HG03575 (cell line): Measurements from ENCODE around the gene NUMBL.

Source experiments
- ATAC-seq: cut with Tn5 transposase; IDR thresholded peaks from one replicate; pipeline ENCODE4 v1.9.1; 2021; ENCODE audit not compliant: unreplicated experiment, insufficient number of reproducible peaks, low FRiP score; ENCODE audit errors: extremely low read depth

NUMBL gene

GRCh38 chr19:40717325-40717879, 27.0 kb upstream of the NUMBL start:
- no peak for ATAC-seq

DNA sequence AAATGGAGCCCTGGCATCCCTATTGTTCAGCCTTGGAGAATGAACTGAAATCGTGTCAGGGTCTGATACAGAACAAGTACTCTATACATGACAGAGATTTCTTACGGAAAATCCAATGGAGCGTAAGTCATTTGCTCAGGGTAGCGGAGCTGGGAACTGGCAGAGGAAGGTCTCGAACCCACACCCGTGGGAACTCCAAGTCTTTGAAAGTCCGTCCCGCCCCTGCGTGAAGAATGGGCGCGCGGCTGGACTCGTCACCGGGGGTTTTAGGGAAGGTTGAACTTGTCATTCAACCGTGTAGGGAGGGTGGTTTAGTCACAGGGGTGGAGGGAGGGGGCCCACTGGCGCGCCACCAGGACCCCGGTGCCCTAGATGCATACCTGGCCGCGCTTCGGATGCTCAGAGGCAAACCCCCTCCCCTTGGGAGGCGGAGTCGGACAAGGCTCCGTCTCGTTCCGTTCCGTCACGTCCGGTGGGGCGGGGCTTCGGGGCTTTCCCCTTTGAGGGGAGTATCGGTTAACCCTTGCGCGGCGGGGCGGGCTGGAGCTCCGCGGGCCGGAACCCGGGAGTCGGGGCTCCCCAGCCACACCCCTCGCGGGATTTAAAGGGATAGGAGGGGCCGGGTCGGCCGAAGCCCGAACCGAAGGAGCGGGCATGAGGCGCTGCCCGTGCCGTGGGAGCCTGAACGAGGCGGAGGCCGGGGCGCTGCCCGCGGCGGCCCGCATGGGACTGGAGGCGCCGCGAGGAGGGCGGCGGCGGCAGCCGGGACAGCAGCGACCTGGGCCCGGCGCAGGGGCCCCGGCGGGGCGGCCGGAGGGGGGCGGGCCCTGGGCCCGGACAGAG, 26.3 kb upstream of the NUMBL start, which contains the start of the genes COQ8B and ITPKC:
COQ8B (minus strand) TSS at position 405 of the 843 bp plus-strand sequence. CDS start 2,254 bp downstream, outside the sequence.
ITPKC (plus strand) TSS at position 631 of the 843 bp plus-strand sequence; CDS start at position 655, 24 bp downstream.
- ATAC-seq, result peak; percentile 35

DNA sequence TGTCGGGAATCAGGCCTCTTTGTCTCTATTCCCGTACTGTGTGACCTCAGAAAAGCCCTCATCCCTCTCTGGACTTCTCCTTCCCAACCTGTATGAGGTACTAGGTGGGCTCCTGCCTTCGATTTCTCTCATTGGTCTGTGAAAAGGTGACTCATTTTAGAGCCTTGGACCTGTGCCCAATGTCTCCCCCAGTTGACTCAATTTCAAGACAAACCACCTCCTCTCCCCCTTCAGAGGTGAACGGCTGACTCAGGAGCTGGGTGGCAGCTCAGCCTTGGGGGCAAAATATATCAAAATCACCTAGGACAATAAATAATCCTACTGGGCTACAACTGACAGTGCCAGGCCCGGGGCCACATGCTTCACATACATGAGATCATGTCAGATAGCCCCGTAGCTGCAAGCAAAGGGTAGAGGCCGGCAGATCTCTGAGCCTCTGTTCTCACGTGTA, 25.6 kb upstream of the NUMBL start:
- ATAC-seq, result no peak

GRCh38 chr19:40714441-40715299, 24.2 kb upstream of the NUMBL start:
- ATAC-seq, result no peak

- no peak for ATAC-seq
These were observed 23.5 kb upstream of the NUMBL start for GRCh38 chr19:40713939-40714338.

GRCh38 chr19:40709817-40710216, 19.4 kb upstream of the NUMBL start:
- ATAC-seq, result no peak

GRCh38 chr19:40707615-40708014, 17.2 kb upstream of the NUMBL start:
- no peak for ATAC-seq

- ATAC-seq, result no peak
These were observed 15.6 kb upstream of the NUMBL start for GRCh38 chr19:40705950-40706619.

GRCh38 chr19:40705362-40705651, 14.9 kb upstream of the NUMBL start:
- no peak for ATAC-seq

GRCh38 chr19:40704491-40705361, 14.3 kb upstream of the NUMBL start:
- no peak for ATAC-seq

DNA sequence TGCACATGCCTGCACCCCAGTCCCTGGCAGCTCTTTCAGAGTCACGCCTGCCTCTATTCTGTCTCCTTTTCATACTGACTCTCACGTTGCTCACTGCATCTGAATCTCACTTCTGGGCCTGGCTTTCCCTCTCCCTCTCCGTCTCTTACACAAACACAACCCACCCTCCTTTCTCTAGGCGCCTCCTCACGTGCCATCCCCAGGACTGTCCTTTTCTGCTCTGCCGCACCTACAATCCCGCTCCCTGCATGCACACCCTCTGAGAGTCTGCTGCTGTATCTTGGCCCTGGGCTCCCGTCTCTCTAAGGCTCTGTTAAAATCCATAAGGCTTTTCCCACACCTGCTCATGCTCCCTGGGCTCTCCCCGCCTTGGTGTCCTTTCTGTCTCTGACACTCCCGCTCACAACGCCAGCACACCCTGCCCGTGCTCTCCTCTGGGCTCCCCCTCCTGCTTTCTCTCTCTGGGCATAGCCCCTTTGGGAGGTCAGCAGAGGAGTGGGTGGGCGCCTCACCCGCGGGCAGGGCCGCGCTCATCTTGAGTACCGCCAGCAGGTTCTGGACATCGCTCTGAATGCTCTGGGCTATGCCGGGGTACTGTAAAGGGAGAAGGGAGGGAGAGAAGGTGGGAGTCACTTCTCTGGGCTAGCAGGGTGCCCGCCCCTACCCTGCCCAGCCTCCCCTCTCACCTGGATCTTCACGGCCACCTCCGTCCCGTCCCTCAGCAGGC, 12.7 kb upstream of the NUMBL start:
- ATAC-seq, result no peak

DNA sequence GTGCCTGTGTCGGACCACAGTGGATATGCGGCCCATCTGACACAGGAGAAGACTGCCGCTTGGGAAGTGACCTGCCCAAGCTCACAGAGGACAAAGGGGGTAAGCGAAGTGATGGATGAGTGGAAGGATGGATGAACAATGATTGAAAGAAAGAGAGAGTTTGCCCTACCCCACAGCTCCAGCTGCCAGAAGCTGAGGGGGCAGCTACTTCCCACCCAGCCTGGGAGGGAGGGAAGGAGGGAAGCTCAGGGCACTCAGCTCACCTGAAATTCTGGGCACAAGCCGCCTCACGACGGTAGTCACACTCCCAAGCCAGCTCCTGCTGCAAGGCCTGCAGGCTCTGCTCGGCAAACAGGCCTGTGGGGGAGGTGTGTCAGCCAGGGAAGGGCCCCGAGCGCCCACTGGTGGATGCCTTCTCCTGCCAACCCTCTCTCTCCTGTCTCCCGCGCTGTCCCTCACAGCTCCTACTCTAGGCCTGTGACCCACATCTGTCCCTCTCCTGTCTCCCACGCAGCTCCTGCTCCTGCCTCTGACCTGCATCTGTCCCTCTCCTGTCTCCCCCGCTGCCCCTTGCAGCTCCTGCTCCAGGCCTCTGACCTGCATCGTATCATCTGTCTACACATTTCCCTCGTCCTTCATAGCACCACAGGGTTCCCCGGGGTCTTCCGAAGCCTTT, 12.0 kb upstream of the NUMBL start:
- no peak for ATAC-seq

DNA sequence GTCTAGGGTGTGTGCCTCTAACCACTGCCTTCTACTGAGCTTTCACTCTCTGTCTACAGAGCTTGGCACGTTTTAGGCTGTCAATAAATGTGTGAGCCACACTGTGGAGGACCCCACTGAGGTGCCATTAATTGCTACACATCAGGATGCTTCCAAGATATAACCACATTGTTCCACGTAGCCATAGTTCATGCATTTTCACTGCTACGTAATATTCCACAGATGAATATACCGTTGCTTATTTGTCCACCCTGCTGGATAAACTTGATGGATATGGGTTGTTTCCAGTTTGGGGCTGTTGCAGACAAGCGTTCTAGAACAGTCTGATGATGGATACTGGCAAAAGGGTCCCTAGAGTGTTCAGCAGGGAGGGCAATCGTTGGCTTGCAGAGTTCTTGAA, 11.3 kb upstream of the NUMBL start:
- no peak for ATAC-seq

DNA sequence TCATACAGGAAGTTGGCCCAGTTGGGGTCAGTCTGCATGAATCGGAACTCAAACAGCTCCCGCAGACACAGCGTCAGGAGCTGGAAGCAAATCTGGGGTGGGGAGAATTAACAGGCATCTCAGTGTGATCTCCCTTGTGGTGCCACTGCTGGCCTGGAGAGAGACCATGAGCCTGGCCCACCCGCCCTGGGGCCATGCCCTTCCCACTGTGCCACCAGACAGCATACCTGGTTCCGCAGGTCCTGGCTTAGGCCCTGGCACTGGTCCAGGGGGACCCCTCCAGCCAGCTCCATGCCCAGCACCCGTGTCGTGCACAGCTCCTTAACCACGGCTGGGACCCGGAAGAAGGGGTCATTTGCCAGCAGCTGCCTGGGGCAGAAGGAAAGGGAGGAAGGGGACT, 9.6 kb upstream of the NUMBL start:
- ATAC-seq, result no peak

DNA sequence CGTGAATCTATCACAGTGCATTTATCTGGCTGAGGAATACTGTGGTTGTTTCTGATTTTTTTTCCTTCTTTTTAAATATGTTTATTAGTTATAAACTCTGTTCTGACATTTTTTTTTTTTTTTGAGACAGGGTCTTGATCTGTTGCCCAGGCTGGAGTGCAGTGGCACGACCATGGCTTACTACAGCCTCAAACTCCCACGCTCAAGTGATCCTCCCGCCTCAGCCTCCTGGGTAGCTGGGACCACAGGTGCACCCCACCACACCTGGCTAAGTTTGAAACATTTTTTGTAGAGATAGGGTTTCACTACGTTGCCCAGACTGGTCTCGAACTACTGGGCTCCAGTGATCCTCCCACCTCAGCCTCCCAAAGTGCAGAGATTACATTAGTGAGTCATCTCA, 6.6 kb upstream of the NUMBL start:
- ATAC-seq, result no peak

- ATAC-seq, result no peak
These were observed 5.4 kb upstream of the NUMBL start for GRCh38 chr19:40695881-40696280.

- ATAC-seq, result no peak
These were observed 3.4 kb upstream of the NUMBL start for GRCh38 chr19:40693896-40694295.
